Activated naive CD4-positive, alpha-beta T cell (primary cell): ENCODE results near the gene TIMM29.

Experiments
- DNase-seq, 4 experiments: peaks; one replicate each; lab custom pipeline; 2025; lab: John Stamatoyannopoulos, UW

The TIMM29 gene

DNA sequence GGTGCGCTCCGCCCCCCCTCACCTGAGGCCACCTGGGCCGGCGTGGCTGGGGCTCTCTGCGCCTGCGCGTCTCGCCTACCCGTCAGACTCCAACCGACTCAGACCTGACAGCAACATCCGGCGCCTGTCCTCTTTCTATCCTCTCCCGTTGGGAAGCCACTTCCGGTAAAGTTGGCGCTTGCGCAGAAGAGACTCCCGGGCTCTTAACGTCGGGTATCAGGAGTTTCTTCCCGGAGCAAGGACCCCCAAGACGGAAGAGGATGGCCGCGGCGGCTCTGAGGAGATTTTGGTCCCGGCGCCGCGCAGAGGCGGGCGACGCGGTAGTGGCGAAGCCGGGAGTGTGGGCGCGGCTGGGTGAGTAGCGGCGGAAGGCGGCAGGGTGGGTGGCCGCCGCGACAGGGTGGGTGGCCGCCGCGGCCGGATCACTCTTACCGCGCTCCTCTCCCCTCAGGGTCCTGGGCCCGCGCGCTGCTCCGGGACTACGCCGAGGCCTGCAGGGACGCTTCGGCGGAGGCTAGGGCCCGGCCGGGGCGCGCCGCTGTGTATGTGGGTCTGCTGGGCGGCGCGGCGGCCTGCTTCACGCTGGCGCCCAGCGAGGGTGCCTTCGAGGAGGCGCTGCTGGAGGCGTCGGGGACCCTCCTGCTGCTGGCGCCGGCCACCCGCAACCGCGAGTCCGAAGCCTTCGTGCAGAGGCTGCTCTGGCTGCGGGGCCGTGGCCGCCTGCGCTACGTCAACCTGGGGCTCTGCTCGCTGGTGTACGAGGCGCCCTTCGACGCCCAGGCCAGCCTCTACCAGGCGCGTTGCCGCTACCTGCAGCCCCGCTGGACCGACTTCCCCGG, at the start of gene TIMM29, which contains the start of gene YIPF2:
Gene TIMM29, plus strand, starts transcription at position 249 of the 839 bp plus-strand sequence. Its CDS starts 12 bp downstream, at position 261.
Gene YIPF2, minus strand, starts transcription at position 77 of the 839 bp plus-strand sequence. CDS start 229 bp downstream, outside the sequence.
- DNase-seq, result peak; percentile 78 to 85 (median 82)

DNA sequence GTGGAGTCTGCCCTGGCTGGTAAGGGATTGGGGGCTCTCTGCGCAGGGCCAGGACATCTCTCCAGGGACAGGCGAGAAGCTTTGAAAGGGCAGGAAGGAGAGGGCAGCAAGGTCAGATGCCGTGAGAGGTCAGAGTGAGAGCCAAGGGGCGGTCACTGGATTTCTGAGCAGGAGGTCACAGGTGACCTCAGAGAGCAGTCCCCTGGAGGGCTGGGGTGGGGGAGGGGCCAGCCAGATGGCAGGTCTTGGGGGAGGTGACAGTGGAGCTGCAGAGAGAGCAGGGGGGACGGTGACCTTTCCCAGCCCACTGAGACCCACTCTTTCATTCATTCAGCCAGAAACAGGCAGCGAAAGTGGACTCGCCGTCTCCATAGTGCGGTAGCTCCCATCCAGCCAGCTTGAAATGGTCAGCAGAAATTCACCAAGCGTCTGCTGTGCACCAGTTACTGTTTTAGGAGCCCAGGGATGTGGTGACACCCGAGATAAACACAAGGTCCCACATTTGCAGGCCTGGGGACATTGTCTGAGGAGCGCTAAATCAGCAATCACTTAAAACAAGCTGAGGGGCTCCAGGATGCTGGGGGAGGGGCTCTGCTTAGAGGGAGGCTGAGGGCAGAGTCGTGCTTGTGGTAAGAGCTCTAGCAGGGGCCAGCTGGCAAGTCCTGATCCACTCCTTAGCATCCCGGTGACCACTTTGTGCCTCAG, 47.1 kb upstream of the TIMM29 start:
- no peak for DNase-seq

DNA sequence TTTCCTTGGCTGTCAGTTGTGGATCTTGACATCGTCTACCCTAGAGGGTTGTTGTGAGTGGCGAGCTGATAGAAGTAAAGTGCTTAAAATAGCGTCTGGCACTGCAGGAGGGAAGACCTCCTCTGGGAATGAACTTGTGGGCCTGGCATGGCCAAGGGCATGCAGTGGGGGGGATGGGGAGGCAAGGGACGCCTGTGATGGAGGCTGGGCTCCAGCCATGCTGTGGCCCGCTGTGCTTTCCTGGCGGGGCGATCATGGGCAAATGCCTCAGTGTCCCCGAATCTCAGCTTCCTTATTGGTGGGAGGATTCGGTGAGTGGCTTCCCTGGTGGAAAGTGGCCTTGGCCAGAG, 46.5 kb upstream of the TIMM29 start:
- no peak for DNase-seq

DNA sequence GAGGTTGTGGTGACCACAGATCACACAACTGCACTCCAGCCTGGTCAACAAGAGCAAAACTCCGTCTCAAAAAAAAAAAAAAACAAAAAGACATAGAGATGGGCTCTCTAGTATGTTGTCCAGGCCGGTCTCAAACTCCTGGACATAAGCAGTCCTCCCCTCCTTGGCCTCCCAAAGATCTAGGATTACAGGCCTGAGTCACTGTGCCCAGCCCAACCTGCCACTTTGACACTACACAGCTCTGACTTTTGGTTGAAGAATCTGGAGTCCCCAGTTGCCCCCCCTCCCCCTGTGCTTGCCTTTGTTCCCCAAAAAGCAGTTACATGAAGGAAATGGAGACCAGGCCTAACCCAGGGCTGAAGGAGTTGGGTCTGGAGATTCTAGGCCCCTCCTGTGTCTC, 44.3 kb upstream of the TIMM29 start:
- DNase-seq, result no peak

DNA sequence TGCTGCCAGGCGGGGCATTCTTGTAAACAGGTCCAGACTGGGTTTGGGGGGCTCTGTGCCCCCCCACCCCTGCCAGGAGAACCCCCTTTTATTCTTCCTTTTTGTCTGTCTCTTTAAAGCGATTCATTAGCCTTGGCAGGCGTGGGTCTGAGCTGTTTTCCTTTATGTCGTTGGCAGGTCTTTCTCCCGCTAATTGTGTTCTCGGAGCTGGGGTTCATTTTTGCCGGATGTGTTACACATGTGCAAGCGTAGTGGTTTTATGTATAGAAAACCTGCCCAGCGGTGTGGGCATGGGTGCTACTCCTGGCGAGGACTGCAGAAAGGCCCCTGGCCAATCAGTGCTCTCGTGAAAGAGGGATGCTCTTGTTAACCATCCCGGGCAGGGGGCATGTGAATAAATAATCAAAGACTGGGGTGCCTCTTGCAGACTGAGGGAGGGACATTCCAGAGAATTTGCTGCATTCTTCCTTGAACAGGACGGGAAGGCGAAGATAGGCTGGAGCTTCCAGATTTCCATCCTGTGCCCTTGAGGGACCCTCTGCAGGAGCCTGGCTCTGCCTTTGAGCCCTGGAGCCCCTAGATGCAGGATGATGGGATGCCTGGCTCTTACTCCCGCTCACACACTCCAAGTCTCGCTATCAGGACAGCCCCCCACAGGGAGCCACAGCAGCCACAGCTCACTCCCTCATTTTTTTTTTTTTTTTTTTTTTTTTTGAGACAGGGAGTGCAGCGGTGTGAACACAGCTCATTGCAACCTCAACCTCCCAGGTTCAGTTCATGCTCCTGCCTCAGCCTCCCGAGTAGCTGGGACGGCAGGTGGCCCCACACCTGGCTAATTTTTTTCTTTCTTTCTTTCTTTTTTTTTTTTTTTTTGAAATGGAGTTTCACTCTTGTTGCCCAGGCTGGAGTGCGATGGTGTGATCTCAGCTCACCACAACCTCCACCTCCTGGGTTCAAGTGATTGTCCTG, 43.1 kb upstream of the TIMM29 start:
- no peak for DNase-seq

DNA sequence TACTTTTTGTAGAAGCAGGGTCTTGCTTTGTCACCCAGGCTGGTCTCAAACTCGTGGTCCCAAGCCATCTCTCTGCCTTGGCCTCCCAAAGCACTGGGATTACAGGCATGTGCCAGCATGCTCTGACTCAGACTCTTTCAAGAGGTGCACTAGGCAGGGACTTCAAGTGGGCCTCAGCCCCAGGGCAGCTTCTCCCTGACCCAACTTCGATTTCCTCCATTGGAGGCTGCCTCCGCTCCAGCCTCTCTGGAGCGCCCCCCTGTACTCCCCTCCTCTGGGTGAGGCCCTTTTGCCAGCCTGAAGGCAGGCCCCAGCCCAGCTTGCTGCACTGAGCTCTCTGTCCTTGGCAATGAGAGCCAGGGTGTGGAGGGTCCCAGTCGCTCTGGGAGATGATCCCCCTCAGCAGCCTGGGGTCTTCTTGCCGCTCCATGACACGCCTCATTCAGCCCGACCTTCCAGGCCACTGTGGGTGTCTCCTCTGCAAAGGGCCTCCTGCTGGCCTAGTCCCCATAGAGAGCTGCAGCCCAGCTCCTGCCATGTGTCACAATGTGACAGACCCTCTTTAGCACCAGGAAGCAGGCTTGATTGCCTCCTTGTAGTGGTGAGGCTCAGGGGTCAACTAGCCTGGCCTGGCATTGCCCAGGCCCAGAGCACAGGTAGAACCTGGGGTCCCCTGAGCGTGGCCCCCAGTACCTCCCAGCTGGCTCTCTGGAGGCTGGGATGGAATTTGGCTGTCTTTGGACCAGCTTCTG, 40.8 kb upstream of the TIMM29 start:
- no peak for DNase-seq

DNA sequence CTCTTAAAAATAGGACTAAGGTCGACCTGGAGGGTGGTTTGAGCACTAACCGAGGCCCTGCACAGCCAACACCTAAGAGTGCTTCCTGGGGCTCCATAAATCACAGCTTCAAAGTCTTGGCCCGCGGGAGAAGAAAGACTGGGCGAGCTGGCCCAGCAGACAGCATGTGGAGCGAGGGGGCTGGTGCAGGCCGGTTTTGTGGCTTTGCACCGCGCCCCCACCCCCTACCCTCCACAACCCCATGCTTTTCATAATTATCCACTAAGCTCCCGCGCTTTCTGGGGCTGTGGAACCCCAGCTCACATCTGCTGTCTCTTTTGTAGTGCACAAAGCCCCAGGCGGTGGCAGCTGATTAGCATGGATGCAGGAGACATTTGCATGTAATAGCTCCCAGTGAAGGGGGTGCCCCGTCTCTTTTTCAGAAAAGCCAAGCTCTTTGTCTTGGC, 40.2 kb upstream of the TIMM29 start:
- no peak for DNase-seq

DNA sequence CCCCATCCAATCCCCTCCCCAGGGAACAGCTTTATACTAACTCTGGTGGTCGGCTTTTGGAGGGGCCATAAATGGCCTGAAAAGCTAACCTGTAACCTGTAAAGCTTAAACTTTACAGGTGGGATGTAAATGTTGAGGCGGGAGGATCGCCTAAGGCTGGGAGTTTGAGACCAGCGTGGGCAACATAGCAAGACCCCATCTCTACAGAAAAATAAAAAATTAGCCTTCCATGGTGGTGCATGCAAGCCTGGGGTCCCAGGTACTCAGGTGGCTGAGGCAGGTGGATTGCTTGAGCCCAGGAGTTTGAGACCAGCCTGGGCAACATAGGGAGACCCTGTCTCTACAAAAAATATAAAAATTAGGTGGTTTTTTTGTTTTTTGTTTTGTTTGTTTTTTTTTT, 38.7 kb upstream of the TIMM29 start:
- DNase-seq, result no peak

DNA sequence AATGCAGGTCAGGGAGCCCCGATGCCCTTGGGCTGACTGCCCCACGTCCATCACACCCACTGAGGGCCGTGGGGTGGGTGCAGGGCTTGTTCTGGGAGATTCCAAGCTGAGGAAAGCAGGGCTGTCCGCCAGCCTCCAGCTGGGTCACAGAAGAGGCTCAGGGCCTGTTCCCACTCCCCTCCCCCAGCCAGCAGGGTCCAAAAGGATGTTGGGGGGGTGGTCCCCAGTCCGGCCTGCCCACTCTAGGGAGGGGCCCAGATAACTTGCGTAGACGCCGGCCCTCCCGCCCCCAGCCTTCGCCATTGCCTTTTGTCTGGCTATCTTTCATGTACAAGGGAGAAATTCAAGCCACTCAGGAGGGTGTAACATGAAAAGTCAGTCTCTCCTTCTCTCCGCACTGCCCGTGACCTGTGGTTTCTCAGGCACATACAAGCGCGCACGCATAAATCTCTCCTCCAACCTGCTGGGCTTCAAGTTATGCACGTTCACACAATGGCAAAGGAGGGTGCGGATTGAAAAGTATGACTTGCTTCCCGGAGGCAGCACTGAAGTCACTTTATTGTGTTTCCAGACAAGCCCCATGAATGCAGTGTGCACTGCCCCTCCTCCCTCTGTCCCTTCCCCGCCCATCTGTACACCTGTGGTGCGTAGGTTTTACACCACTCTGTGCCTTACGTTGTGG, 37.1 kb upstream of the TIMM29 start:
- DNase-seq, result no peak

DNA sequence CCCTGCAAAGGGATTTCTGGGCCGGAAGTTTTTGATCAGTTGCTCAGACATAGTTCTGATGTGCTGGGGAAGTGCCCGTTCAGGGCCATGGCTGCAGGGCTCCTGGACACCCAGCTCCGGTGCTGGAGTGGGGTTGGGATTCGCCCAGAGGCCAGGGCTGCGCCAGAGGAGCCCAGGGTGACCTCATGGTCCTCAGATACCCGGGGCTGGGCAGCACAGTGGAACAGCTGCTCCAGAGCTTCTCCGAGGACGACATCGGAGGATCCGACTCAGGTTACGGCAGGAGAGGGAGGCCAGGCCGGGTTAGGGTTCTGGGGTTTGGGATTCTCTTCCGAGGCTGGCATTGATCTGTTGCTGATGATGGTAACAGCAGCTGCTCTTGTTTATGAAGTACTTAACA, 36.4 kb upstream of the TIMM29 start:
- no peak for DNase-seq

DNA sequence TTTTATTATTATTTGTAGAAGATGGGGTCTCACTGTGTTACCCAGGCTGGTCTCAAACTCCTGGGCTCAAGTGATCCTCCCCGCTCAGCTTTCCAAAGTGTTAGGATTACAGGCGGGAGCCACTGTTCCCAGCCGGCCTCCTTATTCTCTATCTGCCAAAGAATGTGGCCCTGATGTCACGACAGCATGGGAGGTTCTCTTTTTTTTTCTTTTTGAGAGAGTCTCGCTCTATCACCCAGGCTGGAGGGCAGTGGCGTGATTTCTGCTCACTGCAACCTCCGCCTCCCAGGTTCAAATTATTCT, 33.7 kb upstream of the TIMM29 start:
- DNase-seq, result no peak

DNA sequence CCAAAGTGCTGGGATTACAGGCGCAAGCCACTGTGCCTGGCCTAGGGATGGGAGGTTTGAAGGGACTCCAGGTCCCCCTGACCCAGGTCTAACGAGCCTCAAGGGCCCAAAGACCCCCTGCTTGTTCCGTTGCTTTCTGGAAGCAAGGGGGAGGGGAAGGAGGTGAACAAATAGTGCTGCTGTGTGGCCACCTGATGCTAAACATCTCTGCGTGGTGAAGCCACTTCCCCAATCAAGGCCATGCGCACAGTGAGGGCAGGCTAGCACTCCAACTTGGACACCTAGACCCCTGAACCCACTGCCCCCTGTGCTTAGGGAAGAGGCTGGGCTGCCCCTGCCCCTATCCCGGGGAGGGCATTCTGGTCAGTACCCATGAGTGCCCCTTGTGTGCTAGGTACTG, 33.2 kb upstream of the TIMM29 start:
- no peak for DNase-seq

DNA sequence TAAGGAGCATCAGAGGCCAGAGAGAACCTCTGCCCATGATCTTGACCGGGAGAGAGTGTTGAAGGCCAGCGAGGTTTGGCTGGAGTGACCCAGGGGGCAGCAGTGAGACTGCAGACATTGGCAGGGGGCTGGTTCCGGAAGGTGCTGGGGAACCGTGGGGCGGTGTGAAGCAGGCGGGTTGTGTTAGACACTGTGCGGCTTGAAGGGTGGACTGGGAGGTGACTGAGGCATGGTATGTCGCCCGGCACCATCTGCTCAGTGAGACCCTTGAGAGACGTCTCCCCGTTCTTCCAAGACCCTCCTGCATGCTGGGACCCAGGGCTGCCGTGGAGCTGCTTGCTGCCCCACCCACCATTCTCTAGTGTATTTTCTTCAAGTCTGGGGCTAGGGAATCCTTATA, 32.7 kb upstream of the TIMM29 start:
- no peak for DNase-seq

DNA sequence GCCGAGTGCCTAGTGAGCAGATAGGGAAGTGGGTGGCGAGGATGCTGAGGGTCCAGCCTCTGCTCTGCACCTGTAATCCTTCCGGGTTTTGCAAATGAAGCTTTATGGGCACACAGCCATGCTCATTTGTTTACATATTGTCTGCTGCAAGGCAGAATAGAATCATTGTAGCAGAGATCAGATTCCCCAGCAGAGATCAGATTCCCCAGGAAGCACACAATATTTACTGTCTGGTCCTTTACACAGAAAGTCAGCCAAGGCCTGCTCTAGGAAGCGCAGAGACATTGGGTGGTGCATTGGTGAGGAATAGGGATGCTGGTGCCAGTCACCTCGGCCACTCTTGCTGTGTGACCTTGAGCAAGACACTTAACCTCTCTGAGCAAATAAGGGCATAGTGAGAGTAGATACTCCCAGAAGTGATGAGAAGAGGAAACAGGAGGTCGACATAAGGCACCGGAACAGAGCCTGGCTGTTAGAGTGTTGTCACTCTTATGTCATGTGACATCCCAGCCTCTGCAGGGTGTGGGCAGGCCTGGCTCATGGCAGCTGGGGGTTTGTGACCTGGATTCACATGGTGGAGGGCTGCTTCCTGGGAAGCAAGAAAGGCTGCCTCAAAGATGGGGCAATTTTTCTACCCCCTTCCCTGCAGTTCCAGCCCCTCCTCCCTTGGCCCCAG, 31.6 kb upstream of the TIMM29 start:
- DNase-seq, result no peak

DNA sequence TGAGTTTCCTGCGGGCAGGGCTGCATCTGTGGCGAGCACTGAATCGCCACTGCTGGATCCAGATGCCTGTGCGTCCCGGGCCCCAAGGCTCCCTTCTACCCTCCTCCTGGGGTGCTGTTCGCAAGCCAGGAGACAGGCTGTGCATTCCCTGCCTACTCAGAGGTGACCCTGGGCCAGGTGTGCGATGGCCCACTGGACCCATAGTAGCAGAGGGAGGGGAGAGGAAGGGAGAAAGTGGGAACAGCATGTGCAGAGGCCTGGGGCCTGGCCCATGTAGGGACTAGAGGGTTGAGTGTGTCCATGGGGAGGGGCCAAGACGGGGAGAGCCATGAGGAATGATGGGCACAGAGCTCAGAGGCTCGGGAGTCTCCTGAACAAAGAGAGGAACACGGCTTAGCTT, 30.0 kb upstream of the TIMM29 start:
- no peak for DNase-seq

DNA sequence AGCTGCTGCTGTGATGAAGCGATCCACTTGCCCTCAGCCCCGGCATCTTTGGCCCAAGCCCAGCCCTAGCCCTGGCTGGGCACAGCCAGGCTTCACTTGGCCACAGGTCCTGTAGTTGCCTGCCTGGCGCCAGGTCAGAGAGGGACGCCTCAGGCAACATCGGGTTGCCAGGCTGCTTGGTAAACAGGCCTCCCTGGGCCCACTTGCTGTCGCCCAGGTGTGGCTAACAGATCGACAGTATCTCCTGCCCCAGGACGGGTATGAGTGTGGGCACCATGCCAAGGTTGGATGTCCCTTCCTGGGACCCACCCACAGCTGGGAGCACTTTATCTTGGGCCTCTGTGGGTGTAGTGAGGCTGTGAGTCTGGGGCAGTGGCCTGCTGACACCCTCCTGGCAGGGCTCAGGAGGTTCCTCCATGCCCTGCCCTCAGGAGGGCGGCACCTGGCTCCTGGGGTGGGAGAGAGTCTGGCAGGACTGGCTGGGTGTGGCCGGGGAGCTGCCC, 29.4 kb upstream of the TIMM29 start:
- DNase-seq, result no peak

DNA sequence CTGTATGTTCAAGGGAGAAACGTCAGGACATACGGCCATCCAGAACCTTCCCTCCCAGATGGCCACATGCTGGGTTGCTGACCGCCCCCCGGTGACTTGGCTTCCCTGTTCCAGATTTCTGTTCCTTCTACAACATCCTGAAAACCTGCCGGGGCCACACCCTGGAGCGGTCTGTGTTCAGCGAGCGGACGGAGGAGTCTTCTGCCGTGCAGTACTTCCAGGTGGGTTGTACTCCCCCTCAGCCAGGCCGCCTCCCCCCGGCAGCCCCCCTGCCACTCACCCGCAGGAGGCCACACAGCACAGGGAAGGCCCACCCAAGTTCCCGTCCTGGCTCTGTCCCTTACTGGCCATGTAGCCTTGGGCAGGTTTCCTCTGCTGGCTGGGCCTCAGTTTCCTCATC, 20.7 kb upstream of the TIMM29 start:
- no peak for DNase-seq

DNA sequence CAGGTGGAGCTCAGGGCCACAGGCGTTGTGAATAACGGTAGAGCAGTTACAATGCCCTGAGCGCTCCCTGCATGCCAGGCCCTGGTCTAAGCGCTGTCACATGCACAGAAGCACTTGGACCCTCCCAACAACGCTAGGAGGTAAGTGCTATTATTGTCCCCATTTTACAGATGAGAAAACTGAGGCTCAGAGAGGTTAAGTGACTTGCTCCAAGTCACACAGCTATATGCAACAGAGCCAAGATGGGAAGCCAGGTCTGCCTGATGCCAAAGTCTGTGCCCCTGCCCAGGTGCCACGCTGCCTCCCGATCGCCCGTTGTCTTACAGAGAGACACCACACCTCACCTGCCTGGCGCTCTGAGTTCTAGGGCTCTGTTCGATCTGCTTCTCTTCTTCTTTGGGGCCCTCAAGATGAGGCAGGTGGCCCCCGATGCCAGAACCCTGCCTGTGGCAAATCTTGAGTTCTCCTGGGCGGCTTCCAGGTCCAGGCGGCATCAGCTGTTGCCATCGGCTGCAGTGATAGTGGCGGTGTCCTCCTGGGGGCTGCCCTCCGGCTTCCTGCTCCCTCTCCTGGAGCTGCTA, 20.1 kb upstream of the TIMM29 start:
- DNase-seq, result no peak

DNA sequence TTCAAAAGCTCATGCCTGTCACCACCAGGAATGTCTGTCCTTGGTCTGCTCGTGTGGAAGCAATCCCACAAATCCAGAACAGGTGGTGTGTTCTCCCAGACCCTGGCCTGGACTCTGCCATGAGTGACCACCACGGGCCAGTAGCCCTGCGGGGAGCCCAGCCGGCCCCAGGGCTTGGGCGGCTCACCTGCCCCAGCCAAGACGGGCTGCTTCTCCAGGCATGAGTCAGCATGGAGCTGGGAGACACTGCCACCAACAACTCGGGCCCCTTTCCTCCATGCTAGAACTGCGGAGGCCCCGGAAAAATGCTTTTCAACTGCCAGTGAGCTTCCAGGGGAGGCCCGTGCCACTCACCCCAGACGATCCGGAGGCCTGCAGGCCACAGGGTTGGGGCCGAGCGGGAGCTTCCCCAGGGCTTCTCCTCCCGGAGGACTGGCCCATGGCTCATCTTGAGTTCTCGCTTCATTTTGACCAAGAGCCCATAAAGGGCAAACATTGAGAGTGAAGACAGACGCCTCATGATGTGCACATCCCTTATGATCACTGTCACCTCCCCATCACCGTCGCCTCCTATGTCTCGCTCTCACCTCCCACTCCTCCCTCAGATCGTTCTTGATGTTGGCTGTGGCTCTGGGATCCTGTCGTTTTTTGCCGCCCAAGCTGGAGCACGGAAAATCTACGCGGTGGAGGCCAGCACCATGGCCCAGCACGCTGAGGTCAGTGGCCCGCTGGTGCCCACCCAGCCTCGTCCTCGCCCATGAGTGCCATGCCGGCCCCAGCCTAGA, 16.8 kb upstream of the TIMM29 start:
- DNase-seq, result no peak
